Measurements from ENCODE around the gene TNXB. TPM values are rescaled to one million over a fixed set of nuclear protein-coding genes. Genes with fewer than 3 reads are reported as not detected.

TNXB gene
- total and polyA plus RNA-seq, 2 donors (not counting 3 experiments of a cell fraction or from before 2014, with no cell fraction given): 0.47 to 2.7 TPM

- Histone ChIP-seq H3K27ac (ENCODE audit: insufficient read depth, low read depth, low read length) (no peak overlapping the region), H3K4me3 (replicated peaks in 1 of 3; ENCODE audit: insufficient read depth in 1 of 3, low read depth in 1 of 3, low read length in 3 of 3) (peak overlapping the region in 2 of 3 experiments; percentile 84 to 99), H4K20me1 (replicated peaks; ENCODE audit: control insufficient read depth, extremely low read depth, insufficient read depth, low read length) (no peaks in the 10 kb centered on the region), H3K79me2 (ENCODE audit: control insufficient read depth, insufficient read depth, low read length) (peaks cover 11% of the 10 kb centered on the region), H3K9ac (replicated peaks; ENCODE audit: extremely low read depth, insufficient read depth, low read length) (no peak overlapping the region), H3K4me2 (ENCODE audit: insufficient read depth, low read length) (peak overlapping the region; percentile 57), H3K4me1 (ENCODE audit: control insufficient read depth, extremely low read depth, insufficient read depth, low read length) (peaks cover 20% of the 10 kb centered on the region), H2AFZ (ENCODE audit: low read depth, low read length) (no peak overlapping the region), H3K9me3 (replicated peaks; ENCODE audit: control insufficient read depth, insufficient read depth, low read length) (no peaks in the 10 kb centered on the region), H3K9me1 (replicated peaks; ENCODE audit: control insufficient read depth, extremely low read depth, insufficient read depth, low read length) (no peaks in the 10 kb centered on the region), H3K36me3 (ENCODE audit: control insufficient read depth in 2 of 2, extremely low read depth in 1 of 2, insufficient read depth in 2 of 2, low read length in 2 of 2) (peaks cover 5 to 19% of the 10 kb centered on the region in 2 experiments), H3K27me3 (ENCODE audit: control insufficient read depth in 2 of 2, insufficient read depth in 2 of 2, low read length in 2 of 2) (no peaks in the 10 kb centered on the region)
- dilution Hi-C loops (cut with MboI; ENCODE audit: extremely low pct_ligation_motif_present, low sequenced_read_pairs) (no loop called here), intact Hi-C loops (cut with micrococcal nuclease) (no loop called here)
- BruUV-seq (replicated peaks): no TSS peak
- no peak for TF ChIP-seq POLR2AphosphoS5 (IDR thresholded peaks at IDR 0.05; ENCODE audit: insufficient read depth, low read depth, low read length)
- TF ChIP-seq FOS (IDR thresholded peaks at IDR 0.05; ENCODE audit: borderline replicate concordance, insufficient read depth, low read length): no peak
- TF ChIP-seq POLR2A (IDR thresholded peaks at IDR 0.05; ENCODE audit: low read depth, low read length): no peak
- no peak for TF ChIP-seq EZH2 (IDR thresholded peaks at IDR 0.05; ENCODE audit: borderline replicate concordance, low read depth, low read length, severe bottlenecking)
- TF ChIP-seq MYC (IDR thresholded peaks at IDR 0.05; ENCODE audit: low read depth, low read length): no peak
- TF ChIP-seq JUN (IDR thresholded peaks at IDR 0.05; ENCODE audit: borderline replicate concordance, insufficient read depth, insufficient read length, low read depth): no peak
- no peak for TF ChIP-seq GATA2 (IDR thresholded peaks at IDR 0.05; ENCODE audit: insufficient read depth, insufficient read length, low read depth, low read length)
- no peak for TF ChIP-seq MAX (IDR thresholded peaks at IDR 0.05; ENCODE audit: insufficient read depth, insufficient read length)
- TF ChIP-seq CTCF (IDR thresholded peaks at IDR 0.05; ENCODE audit: extremely low read depth in 1 of 2, insufficient read depth in 1 of 2, low read depth in 1 of 2, low read length in 2 of 2): no peak
- POLR2A ChIA-PET: interaction anchor here (0.6 kb wide), 1 partner anchor 49 kb away, joined by 6 read pairs; the partner anchor contains the start of gene AGPAT1
- CTCF ChIA-PET: interaction anchor here (1.1 to 2.7 kb wide), 2 partner anchors 8 to 10 kb away, joined by 4 to 15 read pairs; no protein-coding TSS in a partner anchor
- DNase-seq (ENCODE audit: low read depth, low spot score): no peak
- FAIRE-seq: no peak
Observed at GRCh38 chr6:32126880-32127279, 17.7 kb upstream of the TNXB start.

Data from endothelial cell of umbilical vein (primary cell).